H1 (cell line): ENCODE results near the gene ASF1B. TPM values are rescaled to one million over a fixed set of nuclear protein-coding genes. Genes with fewer than 3 reads are reported as not detected.

Experiments used
- KDM4A ChIP-seq: IDR thresholded peaks from one replicate; pipeline ENCODE4 v1.7.1; 2012; ENCODE audit warnings: low read depth, mild to moderate bottlenecking, moderate library complexity, low read length, inconsistent platforms; ENCODE audit not compliant: severe bottlenecking
- KDM5A ChIP-seq: fragments of 200-600 bp; IDR thresholded peaks from 2 replicates; pipeline ENCODE4 v1.7.1; 2012; ENCODE audit warnings: mild to moderate bottlenecking, low read length, inconsistent platforms, mixed read lengths
- RBBP5 ChIP-seq: IDR thresholded peaks from 2 replicates; pipeline ENCODE4 v1.7.1; 2012; ENCODE audit warnings: low read depth, mild to moderate bottlenecking, inconsistent platforms, low read length, moderate library complexity, borderline replicate concordance
- RNF2 ChIP-seq: fragments of 200-900, 300-1000 bp; sonication (generic); IDR thresholded peaks from 2 replicates; pipeline ENCODE4 v1.7.1; 2016; ENCODE audit warnings: borderline replicate concordance, low read depth, mild to moderate bottlenecking, antibody characterized with exemption, low read length; ENCODE audit not compliant: poor library complexity, severe bottlenecking; ENCODE audit errors: missing control alignments
- SP2 ChIP-seq: IDR thresholded peaks from 2 replicates; pipeline ENCODE4 v1.6.1; 2012; ENCODE audit warnings: mild to moderate bottlenecking, low read length, inconsistent platforms
- polyA plus RNA-seq, 7 experiments: library from polyadenylated mRNA; depleted of rRNA in 3 of 7; stranded (reverse) in 5 of 7; unstranded in 2 of 7; fragments of >200 nt in 5 of 7; fragments of 200-250 nt in 2 of 7; gene quantifications; 1 replicate in 5 of 7; 2 replicates in 1 of 7; 4 replicates in 1 of 7; pipeline versions ENCODE4 v1.2.1 to v1.2.3, GENCODE V29; 2011 to 2013; ENCODE audit warnings: missing spikeins in 2 of 7, mixed read lengths in 2 of 7
- total RNA-seq: library from RNA; stranded (reverse); fragmentation: NEBNext Ultra II Directional; extraction: Animal tissue kit (Norgen Biotek cat#: 25700); gene quantifications from 2 replicates; pipeline ENCODE4 v1.2.1, GENCODE V29; 2021
- TF ChIP-seq, protein P1 (sequence below): IDR thresholded peaks from 2 replicates; pipeline ENCODE4 v1.6.1; 2012; ENCODE audit warnings: inconsistent platforms

Gene ASF1B
- total and polyA plus RNA-seq, 2 of the 8 experiments (the other 6 are each of a cell fraction or from before 2014, with no cell fraction given), result 32.6 to 59.2 TPM

DNA sequence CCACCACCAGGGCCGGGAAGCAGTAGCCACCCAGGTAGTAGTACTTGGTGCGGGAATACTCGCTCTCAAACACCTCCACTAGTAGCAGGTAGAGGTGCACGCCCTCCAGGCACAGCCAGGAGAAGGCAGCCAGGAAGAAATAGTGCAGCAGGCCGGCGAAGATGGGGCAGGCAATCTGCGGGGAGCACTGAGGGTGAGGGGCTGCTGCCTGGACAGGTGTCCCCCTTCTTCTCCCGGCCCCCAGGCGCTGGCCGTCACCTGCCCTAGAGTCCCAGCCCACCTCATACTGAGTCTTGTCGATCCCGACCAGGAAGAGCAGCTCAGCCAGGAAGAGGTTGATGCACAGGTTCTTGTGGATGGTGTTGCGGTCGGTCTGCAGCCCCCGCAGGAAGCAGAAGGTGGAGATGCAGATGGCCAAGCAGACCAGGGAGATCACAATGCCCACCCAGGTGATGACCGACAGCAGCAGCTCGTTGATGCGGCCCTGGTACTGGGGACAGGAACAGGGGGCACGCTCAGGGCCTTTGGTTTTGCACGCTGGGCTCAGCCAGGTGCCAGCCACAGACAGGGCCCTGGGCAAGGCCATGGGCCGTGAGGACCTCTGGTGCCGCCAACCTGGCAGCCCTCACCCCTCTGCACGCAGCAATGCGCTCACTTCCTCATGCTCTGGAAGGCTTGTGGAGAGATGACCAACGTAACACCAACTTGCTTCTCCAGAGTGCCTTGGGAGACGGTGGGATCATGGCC lies 20.8 kb upstream of the ASF1B start (continued):
- TF ChIP-seq RNF2 (no peak), KDM5A (no peak), SP2 (no peak), KDM4A (no peak), RBBP5 (no peak)
- TF ChIP-seq, protein P1, sequence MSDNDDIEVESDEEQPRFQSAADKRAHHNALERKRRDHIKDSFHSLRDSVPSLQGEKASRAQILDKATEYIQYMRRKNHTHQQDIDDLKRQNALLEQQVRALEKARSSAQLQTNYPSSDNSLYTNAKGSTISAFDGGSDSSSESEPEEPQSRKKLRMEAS, result no peak
